WTC11 (cell line): ENCODE measurements around the gene KHDC3L. TPM values are rescaled to one million over a fixed set of nuclear protein-coding genes. Genes with fewer than 3 reads are reported as not detected.

ENCODE experiments used
- IRF2 ChIP-seq: sonication (generic); formaldehyde crosslinking; IDR thresholded peaks from 2 replicates; pipeline ENCODE4 v1.8.0; 2022; ENCODE audit warnings: low read depth, missing genetic modification reagents, borderline replicate concordance
- ZNF396 ChIP-seq: fragments of 250-450 bp; sonication (Bioruptor Pico); IDR thresholded peaks from 2 replicates; pipeline ENCODE4 v1.8.0; 2021; ENCODE audit warnings: mild to moderate bottlenecking, moderate library complexity, borderline replicate concordance
- total RNA-seq: library from RNA; stranded (reverse); gene quantifications from 3 replicates; pipeline ENCODE4 v1.2.3, GENCODE V29; 2021
- TF ChIP-seq, protein P1 (sequence below): sonication (generic); formaldehyde crosslinking; IDR thresholded peaks from 2 replicates; pipeline ENCODE4 v1.8.1; 2022; ENCODE audit warnings: low read depth, missing genetic modification reagents, borderline replicate concordance
- TF ChIP-seq, protein P2 (sequence below): fragments of 250-450 bp; sonication (Bioruptor Pico); IDR thresholded peaks from 2 replicates; pipeline ENCODE4 v2.1.2; 2022; ENCODE audit warnings: mild to moderate bottlenecking, moderate library complexity
- TF ChIP-seq, protein P3 (sequence below): fragments of 250-450 bp; sonication (Bioruptor Pico); IDR thresholded peaks from 2 replicates; pipeline ENCODE4 v1.9.0; 2021; ENCODE audit warnings: mild to moderate bottlenecking, borderline replicate concordance

The KHDC3L gene
- total RNA-seq, 1 experiment from 2014 or later, result not detected

DNA sequence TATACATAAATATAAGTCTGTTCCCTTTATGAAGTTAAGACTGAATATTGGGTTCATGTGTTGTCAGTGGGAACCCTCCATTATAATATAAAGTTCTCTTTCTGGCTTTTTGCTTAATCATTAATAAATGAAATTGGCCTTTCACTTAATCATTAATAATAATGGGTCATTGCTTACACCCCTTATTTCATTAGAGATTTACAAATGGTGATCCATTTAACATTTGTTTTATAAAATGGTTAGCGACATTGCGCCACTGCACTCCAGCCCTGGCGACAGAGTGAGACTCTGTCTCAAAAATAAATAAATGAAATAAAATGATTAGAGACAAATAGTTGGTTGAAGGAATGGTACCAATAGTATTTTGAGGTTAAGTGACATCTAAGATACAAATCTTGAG is 50.6 kb downstream of the KHDC3L start (continued):
- TF ChIP-seq, protein P1, sequence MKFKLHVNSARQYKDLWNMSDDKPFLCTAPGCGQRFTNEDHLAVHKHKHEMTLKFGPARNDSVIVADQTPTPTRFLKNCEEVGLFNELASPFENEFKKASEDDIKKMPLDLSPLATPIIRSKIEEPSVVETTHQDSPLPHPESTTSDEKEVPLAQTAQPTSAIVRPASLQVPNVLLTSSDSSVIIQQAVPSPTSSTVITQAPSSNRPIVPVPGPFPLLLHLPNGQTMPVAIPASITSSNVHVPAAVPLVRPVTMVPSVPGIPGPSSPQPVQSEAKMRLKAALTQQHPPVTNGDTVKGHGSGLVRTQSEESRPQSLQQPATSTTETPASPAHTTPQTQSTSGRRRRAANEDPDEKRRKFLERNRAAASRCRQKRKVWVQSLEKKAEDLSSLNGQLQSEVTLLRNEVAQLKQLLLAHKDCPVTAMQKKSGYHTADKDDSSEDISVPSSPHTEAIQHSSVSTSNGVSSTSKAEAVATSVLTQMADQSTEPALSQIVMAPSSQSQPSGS (CRISPR knock-in tag), result no peak
- TF ChIP-seq, protein P2, sequence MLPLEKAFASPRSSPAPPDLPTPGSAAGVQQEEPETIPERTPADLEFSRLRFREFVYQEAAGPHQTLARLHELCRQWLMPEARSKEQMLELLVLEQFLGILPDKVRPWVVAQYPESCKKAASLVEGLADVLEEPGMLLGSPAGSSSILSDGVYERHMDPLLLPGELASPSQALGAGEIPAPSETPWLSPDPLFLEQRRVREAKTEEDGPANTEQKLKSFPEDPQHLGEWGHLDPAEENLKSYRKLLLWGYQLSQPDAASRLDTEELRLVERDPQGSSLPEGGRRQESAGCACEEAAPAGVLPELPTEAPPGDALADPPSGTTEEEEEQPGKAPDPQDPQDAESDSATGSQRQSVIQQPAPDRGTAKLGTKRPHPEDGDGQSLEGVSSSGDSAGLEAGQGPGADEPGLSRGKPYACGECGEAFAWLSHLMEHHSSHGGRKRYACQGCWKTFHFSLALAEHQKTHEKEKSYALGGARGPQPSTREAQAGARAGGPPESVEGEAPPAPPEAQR, result no peak
- TF ChIP-seq ZNF396 (CRISPR knock-in tag) (no peak), IRF2 (CRISPR knock-in tag) (no peak)
- TF ChIP-seq, protein P3, sequence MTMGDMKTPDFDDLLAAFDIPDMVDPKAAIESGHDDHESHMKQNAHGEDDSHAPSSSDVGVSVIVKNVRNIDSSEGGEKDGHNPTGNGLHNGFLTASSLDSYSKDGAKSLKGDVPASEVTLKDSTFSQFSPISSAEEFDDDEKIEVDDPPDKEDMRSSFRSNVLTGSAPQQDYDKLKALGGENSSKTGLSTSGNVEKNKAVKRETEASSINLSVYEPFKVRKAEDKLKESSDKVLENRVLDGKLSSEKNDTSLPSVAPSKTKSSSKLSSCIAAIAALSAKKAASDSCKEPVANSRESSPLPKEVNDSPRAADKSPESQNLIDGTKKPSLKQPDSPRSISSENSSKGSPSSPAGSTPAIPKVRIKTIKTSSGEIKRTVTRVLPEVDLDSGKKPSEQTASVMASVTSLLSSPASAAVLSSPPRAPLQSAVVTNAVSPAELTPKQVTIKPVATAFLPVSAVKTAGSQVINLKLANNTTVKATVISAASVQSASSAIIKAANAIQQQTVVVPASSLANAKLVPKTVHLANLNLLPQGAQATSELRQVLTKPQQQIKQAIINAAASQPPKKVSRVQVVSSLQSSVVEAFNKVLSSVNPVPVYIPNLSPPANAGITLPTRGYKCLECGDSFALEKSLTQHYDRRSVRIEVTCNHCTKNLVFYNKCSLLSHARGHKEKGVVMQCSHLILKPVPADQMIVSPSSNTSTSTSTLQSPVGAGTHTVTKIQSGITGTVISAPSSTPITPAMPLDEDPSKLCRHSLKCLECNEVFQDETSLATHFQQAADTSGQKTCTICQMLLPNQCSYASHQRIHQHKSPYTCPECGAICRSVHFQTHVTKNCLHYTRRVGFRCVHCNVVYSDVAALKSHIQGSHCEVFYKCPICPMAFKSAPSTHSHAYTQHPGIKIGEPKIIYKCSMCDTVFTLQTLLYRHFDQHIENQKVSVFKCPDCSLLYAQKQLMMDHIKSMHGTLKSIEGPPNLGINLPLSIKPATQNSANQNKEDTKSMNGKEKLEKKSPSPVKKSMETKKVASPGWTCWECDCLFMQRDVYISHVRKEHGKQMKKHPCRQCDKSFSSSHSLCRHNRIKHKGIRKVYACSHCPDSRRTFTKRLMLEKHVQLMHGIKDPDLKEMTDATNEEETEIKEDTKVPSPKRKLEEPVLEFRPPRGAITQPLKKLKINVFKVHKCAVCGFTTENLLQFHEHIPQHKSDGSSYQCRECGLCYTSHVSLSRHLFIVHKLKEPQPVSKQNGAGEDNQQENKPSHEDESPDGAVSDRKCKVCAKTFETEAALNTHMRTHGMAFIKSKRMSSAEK (CRISPR knock-in tag), result no peak
- TF ChIP-seq, all 79 proteins: peak for 0

Other genes starting within 250 kb of the KHDC3L start
- 0.28 TPM in 1 of 3 replicates, not detected in the others for gene KHDC1L, start 137.2 kb upstream of the KHDC3L start, total RNA-seq
- 7.3 to 8.9 TPM (median 7.7 TPM) in 3 replicates for gene KHDC1, start 99.5 kb upstream of the KHDC3L start, total RNA-seq
- 5.5 to 7.6 TPM (median 6.7 TPM) in 3 replicates for gene DPPA5, start 8.4 kb upstream of the KHDC3L start, total RNA-seq
- gene OOEP, start 7.2 kb downstream of the KHDC3L start, total RNA-seq, result 0.87 to 1.1 TPM (median 0.89 TPM) in 3 replicates
- gene DDX43, start 32.2 kb downstream of the KHDC3L start, total RNA-seq, result 0.39 to 0.68 TPM (median 0.60 TPM) in 3 replicates
- 5.6 to 6.4 TPM (median 5.7 TPM) in 3 replicates for gene CGAS, start 89.6 kb downstream of the KHDC3L start, total RNA-seq
- 24.1 to 32.4 TPM (median 28.2 TPM) in 3 replicates for gene MTO1, start 99.1 kb downstream of the KHDC3L start, total RNA-seq
- 11,564 to 13,111 TPM (median 12,917 TPM) in 3 replicates for gene EEF1A1, start 158.4 kb downstream of the KHDC3L start, total RNA-seq